HG03354 (cell line): ENCODE measurements around the gene SEPTIN12.
"Not testable (repeated sequence)": the region's sequence is repeated elsewhere in the genome, so short reads cannot be mapped to it uniquely, and the experiment has no call there.

Source experiments
- ATAC-seq: cut with Tn5 transposase; IDR thresholded peaks from one replicate; pipeline ENCODE4 v1.9.1; 2021; ENCODE audit warnings: mild to moderate bottlenecking; ENCODE audit not compliant: unreplicated experiment, poor library complexity, severe bottlenecking

The SEPTIN12 gene

GRCh38 chr16:4738370-4738769, 49.8 kb downstream of the SEPTIN12 start:
- not testable (repeated sequence) for ATAC-seq

- ATAC-seq = no peak
These were observed 50.6 kb downstream of the SEPTIN12 start for GRCh38 chr16:4737545-4737944.

- ATAC-seq = no peak
These were observed 51.6 kb downstream of the SEPTIN12 start for GRCh38 chr16:4736546-4736945.

GRCh38 chr16:4734730-4735535, 53.2 kb downstream of the SEPTIN12 start:
- ATAC-seq = peak; percentile 68

- peak; percentile 75 for ATAC-seq
These were observed 53.9 kb downstream of the SEPTIN12 start, which contains the start of the genes ANKS3 and DNAAF8 for GRCh38 chr16:4734063-4734729. Gene ANKS3 (minus strand): TSS chr16:4734271. CDS start chr16:4730149, 4,122 bp downstream. Gene DNAAF8 (plus strand): TSS chr16:4734537. CDS start chr16:4736515, 1,978 bp downstream.

- ATAC-seq = peak; percentile 19
These were observed 54.4 kb downstream of the SEPTIN12 start for GRCh38 chr16:4733747-4734062.

- ATAC-seq = no peak
These were observed 54.9 kb downstream of the SEPTIN12 start for GRCh38 chr16:4733211-4733742.

GRCh38 chr16:4729876-4730275, 58.3 kb downstream of the SEPTIN12 start:
- ATAC-seq = no peak

- ATAC-seq = no peak
These were observed 59.5 kb downstream of the SEPTIN12 start for GRCh38 chr16:4728676-4729075.
